ENCODE measurements around the gene PPM1H. TPM values are rescaled to one million over a fixed set of nuclear protein-coding genes. Genes with fewer than 3 reads are reported as not detected.
A peak's percentile ranks its signal among the peaks of the same experiment; 100 is the strongest.

Gene PPM1H
- total RNA-seq, 6 experiments from 2014 or later: 7.0 to 20.9 (median 8.4) TPM

DNA sequence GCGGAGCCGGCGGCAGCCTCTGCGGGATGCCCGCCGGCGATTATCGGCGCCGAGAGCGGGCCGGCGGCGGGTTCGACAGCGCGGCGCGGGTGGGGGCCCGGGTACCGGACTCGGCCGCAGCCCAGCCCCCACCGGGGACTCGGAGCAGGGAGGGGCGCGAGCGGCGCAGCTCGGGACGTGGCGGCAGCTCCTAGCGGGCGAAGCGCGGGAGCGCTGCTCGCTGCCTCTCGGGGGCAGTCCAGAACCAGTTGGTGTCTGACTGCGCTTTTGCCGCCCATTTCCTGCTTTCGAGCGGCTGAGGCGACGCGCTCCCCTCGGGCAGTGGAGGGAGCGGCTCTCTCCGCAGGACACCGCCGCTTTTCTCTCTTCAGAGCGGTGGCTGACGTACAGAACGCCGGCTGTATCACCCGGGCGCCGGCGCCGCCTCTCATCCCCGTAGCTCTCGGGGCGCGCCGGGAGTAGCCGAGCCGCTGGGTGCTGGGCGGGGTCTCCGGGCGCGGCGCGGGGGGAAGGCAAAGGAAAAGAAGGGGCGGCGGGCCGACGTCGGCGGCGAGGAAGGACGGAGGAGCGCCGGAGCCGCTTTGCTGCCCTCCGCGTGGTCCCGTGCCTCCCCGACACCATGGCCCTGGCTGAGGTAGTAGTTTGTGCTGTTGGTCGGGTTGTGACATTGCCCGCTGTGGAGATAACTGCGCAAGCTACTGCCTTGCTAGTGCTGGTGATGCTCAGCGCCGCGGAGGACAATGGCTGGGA lies 331.7 kb downstream of the PPM1H start:
- peaks cover 63% of the 10 kb centered on the region for H3K4me1 Mint-ChIP-seq (ENCODE audit: low read depth)
- H3K4me3 Mint-ChIP-seq: peak overlapping the region; percentile 97
- H3K27me3 Mint-ChIP-seq (ENCODE audit: insufficient read depth): peaks cover 4% of the 10 kb centered on the region; the same call in 1 of the 2 replicates
- no peaks in the 10 kb centered on the region for H3K9me3 Mint-ChIP-seq
- TF ChIP-seq, protein P1, sequence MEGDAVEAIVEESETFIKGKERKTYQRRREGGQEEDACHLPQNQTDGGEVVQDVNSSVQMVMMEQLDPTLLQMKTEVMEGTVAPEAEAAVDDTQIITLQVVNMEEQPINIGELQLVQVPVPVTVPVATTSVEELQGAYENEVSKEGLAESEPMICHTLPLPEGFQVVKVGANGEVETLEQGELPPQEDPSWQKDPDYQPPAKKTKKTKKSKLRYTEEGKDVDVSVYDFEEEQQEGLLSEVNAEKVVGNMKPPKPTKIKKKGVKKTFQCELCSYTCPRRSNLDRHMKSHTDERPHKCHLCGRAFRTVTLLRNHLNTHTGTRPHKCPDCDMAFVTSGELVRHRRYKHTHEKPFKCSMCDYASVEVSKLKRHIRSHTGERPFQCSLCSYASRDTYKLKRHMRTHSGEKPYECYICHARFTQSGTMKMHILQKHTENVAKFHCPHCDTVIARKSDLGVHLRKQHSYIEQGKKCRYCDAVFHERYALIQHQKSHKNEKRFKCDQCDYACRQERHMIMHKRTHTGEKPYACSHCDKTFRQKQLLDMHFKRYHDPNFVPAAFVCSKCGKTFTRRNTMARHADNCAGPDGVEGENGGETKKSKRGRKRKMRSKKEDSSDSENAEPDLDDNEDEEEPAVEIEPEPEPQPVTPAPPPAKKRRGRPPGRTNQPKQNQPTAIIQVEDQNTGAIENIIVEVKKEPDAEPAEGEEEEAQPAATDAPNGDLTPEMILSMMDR (IDR thresholded peaks at IDR 0.05): peak; percentile 70
- peaks cover 27% of the 10 kb centered on the region for H3K36me3 Mint-ChIP-seq (ENCODE audit: low read depth)
- peak overlapping the region; percentile 99 for H3K27ac Mint-ChIP-seq
- peak; percentile 84 for DNase-seq

DNA sequence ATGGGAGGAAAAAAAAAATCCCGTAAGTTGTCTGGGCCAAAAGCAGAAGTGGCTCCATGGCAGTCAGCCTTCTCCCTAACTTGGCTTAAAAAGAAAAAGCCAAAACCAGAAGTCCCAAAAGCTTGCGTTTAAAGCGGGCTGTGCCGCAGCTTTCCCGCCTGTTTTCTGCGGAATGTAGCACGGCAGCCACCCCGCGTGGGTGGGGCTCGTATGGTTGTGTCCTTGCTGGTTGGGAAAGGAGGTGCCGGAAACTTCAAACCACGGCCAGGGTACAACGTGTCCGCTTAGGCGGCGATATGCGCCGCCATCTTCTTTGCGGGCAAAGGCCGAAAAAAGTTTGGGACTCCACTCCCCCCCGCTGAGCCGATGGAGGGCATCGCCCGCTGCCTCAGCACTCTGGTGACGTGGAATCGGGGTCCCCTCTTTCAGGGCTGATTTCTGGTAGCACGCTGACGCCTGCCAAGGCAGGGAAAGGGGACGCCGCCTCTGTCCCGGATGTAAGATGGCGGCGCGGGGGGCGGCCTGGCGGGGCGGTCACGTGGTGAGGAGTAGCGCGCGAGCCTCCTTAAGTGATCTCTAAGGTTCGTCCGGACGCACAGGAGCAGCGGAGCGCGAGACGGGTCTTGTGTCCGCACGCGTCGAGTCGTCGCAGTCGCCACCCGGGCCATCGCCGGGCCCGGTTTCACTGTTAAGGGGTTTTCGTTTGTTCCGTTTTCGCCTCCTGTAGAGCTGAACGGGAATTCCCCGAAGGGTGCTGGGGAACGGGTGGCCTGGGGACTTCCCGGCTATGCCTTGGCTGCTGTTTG lies 332.5 kb downstream of the PPM1H start:
- H3K36me3 Mint-ChIP-seq (ENCODE audit: low read depth): peaks cover 27% of the 10 kb centered on the region
- peaks cover 63% of the 10 kb centered on the region for H3K4me1 Mint-ChIP-seq (ENCODE audit: low read depth)
- H3K27ac Mint-ChIP-seq: peak overlapping the region; percentile 99
- H3K4me3 Mint-ChIP-seq: peak overlapping the region; percentile 97
- TF ChIP-seq, protein P1 (IDR thresholded peaks at IDR 0.05): no peak
- H3K9me3 Mint-ChIP-seq: no peaks in the 10 kb centered on the region
- peaks cover 4% of the 10 kb centered on the region; the same call in 1 of the 2 replicates for H3K27me3 Mint-ChIP-seq (ENCODE audit: insufficient read depth)
- peak; percentile 80 for DNase-seq

DNA sequence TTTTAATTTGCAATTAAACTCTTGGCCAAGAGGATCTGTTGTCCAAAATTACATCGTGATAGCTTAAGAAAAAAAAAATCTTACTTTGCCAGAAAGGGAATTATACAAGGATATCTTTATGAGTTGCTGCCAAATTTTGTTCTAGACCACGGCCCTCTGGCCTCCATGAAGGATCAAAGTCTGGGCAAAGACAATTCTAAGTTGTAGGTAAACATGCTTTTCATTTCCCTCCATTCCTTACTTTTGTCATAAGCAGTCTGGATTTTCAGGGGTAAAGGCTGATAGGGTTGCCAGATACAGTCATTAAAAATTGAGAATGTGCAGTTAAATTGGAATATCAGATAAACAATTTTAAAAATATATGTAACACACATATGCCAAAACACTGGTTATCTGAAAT lies 333.2 kb downstream of the PPM1H start:
- Mint-ChIP-seq H3K27me3 (ENCODE audit: insufficient read depth) (peaks cover 4% of the 10 kb centered on the region; the same call in 1 of the 2 replicates), H3K9me3 (no peaks in the 10 kb centered on the region), H3K27ac (peak overlapping the region; percentile 99), H3K36me3 (ENCODE audit: low read depth) (peaks cover 25% of the 10 kb centered on the region), H3K4me3 (peak overlapping the region; percentile 97), H3K4me1 (ENCODE audit: low read depth) (peaks cover 58% of the 10 kb centered on the region)
- DNase-seq: no peak
- TF ChIP-seq, protein P1 (IDR thresholded peaks at IDR 0.05): no peak

DNA sequence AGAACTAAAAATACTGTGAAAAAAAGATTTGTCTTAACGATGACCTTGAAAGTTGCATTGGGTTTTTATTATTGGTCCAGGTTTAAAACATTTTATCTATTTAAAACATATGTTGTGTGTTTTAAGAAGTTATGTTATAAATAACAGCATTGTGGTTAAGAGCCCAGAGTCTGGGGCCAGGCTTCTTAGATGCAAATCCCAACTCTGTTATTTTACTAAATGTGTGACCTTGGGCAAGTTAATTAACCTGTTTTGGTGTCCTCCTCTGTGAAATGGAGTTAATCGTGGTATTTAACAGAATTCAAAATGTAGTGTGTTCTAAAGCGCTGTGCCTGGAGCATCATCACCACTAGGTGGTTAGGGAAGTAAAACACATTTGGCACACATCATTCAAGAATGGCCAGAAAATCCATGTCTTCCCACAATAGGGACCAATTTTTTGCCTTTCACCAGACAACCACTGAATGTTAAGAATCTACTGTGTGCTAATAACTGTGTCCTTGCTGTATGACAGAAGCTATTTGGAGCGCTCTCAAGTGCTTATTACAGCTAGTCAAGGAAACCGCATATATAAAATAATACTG lies 335.0 kb downstream of the PPM1H start:
- no peaks in the 10 kb centered on the region for H3K9me3 Mint-ChIP-seq
- DNase-seq: peak; percentile 15
- no peak overlapping the region for H3K4me3 Mint-ChIP-seq
- H3K36me3 Mint-ChIP-seq (ENCODE audit: low read depth): peaks cover 10% of the 10 kb centered on the region
- TF ChIP-seq, protein P1 (IDR thresholded peaks at IDR 0.05): peak; percentile 68
- peaks cover 4% of the 10 kb centered on the region; the same call in 1 of the 2 replicates for H3K27me3 Mint-ChIP-seq (ENCODE audit: insufficient read depth)
- no peak overlapping the region for H3K27ac Mint-ChIP-seq
- H3K4me1 Mint-ChIP-seq (ENCODE audit: low read depth): peaks cover 40% of the 10 kb centered on the region

DNA sequence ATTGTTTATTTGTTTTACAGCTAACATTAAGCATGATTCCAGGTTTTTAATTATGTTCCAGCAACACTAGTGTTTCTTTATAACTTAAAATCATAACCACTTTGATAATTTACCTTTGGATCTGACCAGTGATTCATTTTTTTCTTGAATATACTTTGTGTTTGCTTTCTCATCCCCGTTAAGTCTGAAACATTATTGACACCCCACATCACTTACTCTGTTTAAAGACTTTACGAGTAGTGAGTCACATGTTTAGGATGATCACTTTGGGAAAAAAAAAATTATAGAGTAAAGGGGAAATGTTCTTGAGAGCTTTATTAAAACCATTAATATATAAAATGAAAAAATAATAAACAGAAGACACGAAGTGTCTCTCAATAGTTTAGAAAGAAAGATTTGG lies 336.1 kb downstream of the PPM1H start:
- Mint-ChIP-seq H3K4me3 (no peak overlapping the region), H3K27ac (no peak overlapping the region), H3K4me1 (ENCODE audit: low read depth) (peaks cover 39% of the 10 kb centered on the region), H3K36me3 (ENCODE audit: low read depth) (peaks cover 2% of the 10 kb centered on the region), H3K27me3 (ENCODE audit: insufficient read depth) (peaks cover 4% of the 10 kb centered on the region; the same call in 1 of the 2 replicates), H3K9me3 (no peaks in the 10 kb centered on the region)
- TF ChIP-seq, protein P1 (IDR thresholded peaks at IDR 0.05): no peak
- DNase-seq: no peak

Data from HFFc6 (cell line).